Measurements from ENCODE around the gene CPEB1.
"Not testable (repeated sequence)": the region's sequence is repeated elsewhere in the genome, so short reads cannot be mapped to it uniquely, and the experiment has no call there.

Gene CPEB1

DNA sequence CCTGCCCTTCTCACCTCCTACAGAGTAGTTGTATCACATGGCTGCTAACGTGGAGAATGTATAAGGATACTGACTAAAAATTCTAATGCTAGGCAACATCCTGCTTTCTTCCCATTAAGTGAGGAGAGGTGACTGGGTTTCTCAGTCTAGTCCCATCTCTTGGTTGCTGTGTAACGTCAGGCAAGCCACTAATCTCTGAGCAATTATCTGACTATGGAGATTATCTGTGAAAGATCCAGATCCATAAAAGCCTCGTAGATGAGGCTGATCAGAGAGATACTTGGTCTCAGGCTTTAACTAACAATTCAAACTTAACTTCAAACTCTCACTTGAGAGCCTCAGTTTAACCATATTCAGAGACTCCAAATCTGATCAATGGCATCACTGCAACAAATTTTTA, 102.2 kb downstream of the CPEB1 start:
- DNase-seq (ENCODE audit: low spot score) = no peak

GRCh38 chr15:82544431-82544830, 102.7 kb downstream of the CPEB1 start:
- no peak for DNase-seq (ENCODE audit: low spot score)

GRCh38 chr15:82543160-82543559, 104.0 kb downstream of the CPEB1 start:
- no peak for DNase-seq (ENCODE audit: low spot score)

DNA sequence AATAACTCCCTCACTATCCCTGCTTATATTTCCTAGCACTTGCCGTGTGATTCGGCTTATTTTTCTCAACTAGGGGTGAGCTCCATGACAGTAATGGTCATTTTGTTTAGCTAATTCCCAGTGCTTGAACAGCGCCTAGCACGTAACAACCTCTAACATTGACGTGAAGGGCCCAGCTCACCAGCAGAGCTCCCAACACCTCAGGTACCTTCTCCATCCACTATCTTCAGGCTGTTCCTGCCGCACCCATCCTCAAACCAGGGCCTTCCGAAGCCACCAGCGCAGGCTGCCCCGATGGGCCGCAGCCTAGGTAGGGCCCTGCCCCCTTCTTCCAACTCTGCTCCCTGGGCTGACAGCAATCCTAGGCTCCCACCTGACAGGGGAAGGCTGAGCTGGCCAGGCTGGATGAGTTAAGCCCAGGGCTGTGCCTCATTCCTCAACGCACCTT, 106.2 kb downstream of the CPEB1 start:
- no peak for DNase-seq (ENCODE audit: low spot score)

GRCh38 chr15:82540055-82540983, 106.8 kb downstream of the CPEB1 start, which contains the start of gene RPS17:
Gene RPS17 (minus strand): TSS chr15:82540457. CDS start chr15:82540428, 29 bp downstream.
- peak; percentile 97 for DNase-seq (ENCODE audit: low spot score)

- DNase-seq (ENCODE audit: low spot score) = no peak
Observed at GRCh38 chr15:82539691-82540054, 107.5 kb downstream of the CPEB1 start.

- no peak for DNase-seq (ENCODE audit: low spot score)
Observed at GRCh38 chr15:82538961-82539690, 108.0 kb downstream of the CPEB1 start.

DNA sequence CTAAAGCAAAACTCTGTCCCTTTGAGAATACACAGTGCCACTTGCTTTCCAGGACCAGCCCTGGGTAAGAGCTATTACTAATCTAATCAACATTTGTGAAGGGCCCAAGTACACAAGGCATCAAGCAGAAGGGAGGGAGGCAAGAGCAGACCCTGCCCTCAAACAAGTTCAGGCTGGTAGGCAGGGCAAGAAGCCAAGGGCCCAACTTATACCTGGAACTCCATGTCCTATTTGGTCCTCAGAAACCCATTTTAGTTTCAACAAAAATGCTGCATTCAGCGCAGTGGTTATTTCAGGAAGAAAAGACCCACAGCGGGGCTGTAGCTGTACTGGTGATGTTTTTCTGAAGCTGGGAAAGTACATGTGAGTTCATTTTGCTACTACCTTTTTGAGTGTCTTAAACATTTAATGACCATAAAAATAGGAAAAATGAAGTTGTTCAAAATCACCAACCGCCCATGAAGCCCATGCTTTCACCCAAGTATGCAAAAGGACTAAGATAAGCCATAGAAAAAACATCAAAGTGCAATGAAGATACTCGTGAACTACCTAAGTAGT, 109.7 kb downstream of the CPEB1 start:
- DNase-seq (ENCODE audit: low spot score) = no peak

GRCh38 chr15:82536409-82537350, 110.5 kb downstream of the CPEB1 start:
- no peak for DNase-seq (ENCODE audit: low spot score)

GRCh38 chr15:82535566-82536408, 111.4 kb downstream of the CPEB1 start:
- no peak for DNase-seq (ENCODE audit: low spot score)

DNA sequence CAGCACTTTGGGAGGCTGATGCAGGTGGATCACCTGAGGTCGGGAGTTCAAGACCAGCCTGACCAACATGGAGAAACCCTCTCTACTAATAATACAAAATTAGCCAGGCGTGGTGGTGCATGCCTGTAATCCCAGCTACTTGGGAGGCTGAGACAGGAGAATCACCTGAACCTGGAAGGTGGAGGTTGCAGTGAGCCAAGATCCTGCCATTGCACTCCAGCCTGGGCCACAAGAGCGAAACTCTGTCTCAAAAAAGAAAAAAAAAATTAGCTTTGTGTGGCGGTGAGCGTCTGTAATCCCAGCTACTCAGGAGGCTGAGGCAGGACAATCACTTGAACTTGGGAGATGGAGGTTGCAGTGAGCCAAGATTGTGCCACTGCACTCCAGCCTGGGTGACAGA, 112.0 kb downstream of the CPEB1 start:
- not testable (repeated sequence) for DNase-seq (ENCODE audit: low spot score)

DNA sequence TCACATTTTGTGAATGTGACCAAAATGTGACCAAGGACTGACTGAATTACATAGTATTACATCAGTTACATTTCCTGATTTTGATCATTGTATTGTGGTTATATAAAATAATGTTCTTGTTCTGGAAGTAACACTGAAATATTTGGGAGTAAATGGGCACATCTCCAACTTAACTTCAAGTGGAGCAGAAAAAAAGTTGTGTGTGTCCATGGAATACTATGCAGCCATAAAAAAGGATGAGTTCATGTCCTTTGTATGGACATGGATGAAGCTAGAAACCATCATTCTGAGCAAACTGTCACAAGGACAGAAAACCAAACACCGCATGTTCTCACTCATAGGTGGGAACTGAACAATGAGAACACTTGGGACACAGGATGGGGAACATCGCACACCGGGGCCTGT, 112.7 kb downstream of the CPEB1 start:
- not testable (repeated sequence) for DNase-seq (ENCODE audit: low spot score)

- no peak for DNase-seq (ENCODE audit: low spot score)
Observed at GRCh38 chr15:82533801-82534200, 113.4 kb downstream of the CPEB1 start.

GRCh38 chr15:82532991-82533481, 114.1 kb downstream of the CPEB1 start:
- DNase-seq (ENCODE audit: low spot score) = no peak

- no peak for DNase-seq (ENCODE audit: low spot score)
Observed at GRCh38 chr15:82532383-82532990, 114.7 kb downstream of the CPEB1 start.

DNA sequence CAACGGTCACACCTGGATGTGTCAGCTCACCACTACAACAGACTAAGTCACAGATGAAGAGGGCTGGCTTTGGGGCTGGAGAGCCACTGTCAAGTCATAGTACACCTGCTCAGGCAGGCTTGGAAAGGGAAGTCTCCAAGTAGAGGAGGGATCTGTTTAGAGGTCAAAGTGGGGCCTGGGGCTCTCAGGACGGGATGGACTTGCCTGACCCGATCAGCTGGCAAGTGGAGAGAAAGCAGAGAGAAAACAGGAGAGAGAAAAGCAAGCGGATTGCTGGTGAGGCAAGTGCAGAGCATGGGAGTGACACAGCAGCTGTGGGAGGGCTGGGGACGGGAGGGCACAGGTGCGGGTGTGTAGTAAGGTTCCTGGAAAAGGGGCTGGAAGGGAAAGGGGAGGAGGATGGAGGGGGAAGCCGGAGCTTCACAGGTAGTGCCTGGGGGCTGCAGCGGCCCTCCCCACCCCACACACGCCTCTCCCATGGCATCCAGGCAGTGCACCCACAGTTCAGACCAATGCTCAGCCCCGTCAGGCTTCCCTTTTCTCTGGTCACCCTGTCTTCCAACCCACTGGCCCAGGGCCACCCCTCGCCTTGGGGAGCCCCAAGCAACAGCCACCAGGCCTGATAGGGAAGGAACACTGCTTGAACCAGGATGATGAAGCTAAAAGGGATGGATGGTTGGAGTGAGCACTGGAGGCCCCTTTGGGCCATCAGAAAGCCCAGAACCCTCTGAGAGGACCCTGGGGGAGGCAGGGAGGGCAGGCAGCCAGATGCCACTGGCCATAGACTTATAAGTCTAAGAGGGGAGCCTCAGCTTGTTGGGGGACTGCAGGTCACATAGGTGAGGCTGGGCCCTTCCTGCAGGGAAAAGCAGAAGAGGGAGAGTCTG, 115.4 kb downstream of the CPEB1 start:
- no peak for DNase-seq (ENCODE audit: low spot score)

DNA sequence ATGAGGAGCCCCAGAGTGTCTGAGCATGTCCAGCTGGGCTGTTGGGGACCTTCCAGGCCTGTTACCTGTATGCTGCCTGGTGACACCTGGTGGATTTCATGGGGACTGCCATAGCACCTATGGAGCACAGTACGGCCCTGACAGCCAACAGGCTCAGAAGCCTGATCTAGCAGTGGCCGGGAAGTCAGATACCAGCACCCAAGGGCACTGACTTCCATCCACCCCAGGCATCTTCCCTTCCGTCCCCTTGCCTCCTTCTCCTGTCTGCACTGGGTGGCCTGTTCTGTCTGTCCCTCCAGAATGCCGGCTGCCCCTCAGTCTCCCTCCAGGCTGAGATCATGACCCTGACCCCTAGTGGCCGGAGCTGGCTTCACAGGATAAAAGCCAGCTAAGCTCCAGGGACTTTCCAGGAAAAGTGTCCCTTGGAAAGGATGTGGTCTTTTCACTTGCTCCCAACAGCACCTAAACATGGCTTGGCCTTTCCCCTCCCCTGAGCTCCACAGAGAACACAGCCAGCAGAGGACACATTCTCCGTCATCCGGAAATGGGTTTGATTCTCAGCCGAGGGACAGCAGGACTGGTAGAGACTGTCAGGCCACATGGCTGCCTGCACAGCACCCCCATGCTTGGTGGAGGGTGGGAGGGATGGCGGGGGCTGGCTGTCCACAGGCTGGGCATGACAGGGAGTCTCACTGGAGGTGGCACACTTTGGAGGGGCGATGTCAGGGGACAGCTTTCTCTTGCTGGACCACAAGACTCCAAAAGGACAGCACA, 116.4 kb downstream of the CPEB1 start:
- peak; percentile 58 for DNase-seq (ENCODE audit: low spot score)

DNA sequence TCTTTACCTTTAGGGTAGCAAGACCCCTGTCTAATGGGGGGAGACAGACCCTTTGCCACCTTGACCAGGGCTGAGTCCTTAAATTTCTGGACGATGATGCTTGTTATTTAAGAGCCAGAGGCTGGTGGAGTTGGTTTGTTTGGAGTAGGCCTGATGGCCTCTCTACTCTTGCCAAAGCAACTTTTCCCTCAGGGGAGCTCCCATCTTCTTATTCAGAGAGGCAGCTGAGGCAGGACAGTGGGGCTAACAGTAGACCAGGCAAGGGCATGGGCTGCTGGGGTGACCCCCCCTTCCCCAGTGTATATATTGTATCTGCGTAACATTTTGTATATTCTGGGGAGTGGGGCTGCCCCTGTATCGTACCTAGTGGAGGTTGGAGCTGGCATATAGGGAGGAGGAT, 117.2 kb downstream of the CPEB1 start:
- DNase-seq (ENCODE audit: low spot score) = no peak
